GM21825 (cell line): ENCODE data around the gene CNDP1.
"Not testable (repeated sequence)": the region's sequence is repeated elsewhere in the genome, so short reads cannot be mapped to it uniquely, and the experiment has no call there.

Experiments
- ATAC-seq: cut with Tn5 transposase; IDR thresholded peaks from one replicate; pipeline ENCODE4 v1.9.1; 2021; ENCODE audit warnings: mild to moderate bottlenecking, moderate library complexity; ENCODE audit not compliant: unreplicated experiment

Gene CNDP1

GRCh38 chr18:74519320-74520095, 14.8 kb upstream of the CNDP1 start:
- ATAC-seq, result no peak

GRCh38 chr18:74520096-74520833, 14.0 kb upstream of the CNDP1 start:
- ATAC-seq, result no peak

- ATAC-seq, result no peak
Observed at GRCh38 chr18:74521068-74521725, 13.1 kb upstream of the CNDP1 start.

GRCh38 chr18:74522635-74523548, 11.4 kb upstream of the CNDP1 start:
- ATAC-seq, result no peak

- no peak for ATAC-seq
Observed at GRCh38 chr18:74524097-74524496, 10.2 kb upstream of the CNDP1 start.

- not testable (repeated sequence) for ATAC-seq
Observed at GRCh38 chr18:74524915-74525314, 9.4 kb upstream of the CNDP1 start.

- no peak for ATAC-seq
Observed at GRCh38 chr18:74525741-74526140, 8.6 kb upstream of the CNDP1 start.

- ATAC-seq, result no peak
Observed at GRCh38 chr18:74526488-74526887, 7.8 kb upstream of the CNDP1 start.

GRCh38 chr18:74528478-74528877, 5.8 kb upstream of the CNDP1 start:
- no peak for ATAC-seq

GRCh38 chr18:74528913-74529312, 5.4 kb upstream of the CNDP1 start:
- no peak for ATAC-seq

GRCh38 chr18:74529378-74529777, 4.9 kb upstream of the CNDP1 start:
- no peak for ATAC-seq

- ATAC-seq, result no peak
Observed at GRCh38 chr18:74529811-74530583, 4.3 kb upstream of the CNDP1 start.

GRCh38 chr18:74530584-74530862, 3.8 kb upstream of the CNDP1 start:
- no peak for ATAC-seq

- no peak for ATAC-seq
Observed at GRCh38 chr18:74531043-74531442, 3.3 kb upstream of the CNDP1 start.

GRCh38 chr18:74532511-74533025, 1.7 kb upstream of the CNDP1 start:
- ATAC-seq, result no peak

GRCh38 chr18:74533666-74534065, 634 bp upstream of the CNDP1 start:
- ATAC-seq, result no peak

GRCh38 chr18:74534981-74535649, 815 bp downstream of the CNDP1 start:
- ATAC-seq, result no peak

- ATAC-seq, result no peak
Observed at GRCh38 chr18:74539289-74539688, 5.0 kb downstream of the CNDP1 start.

- no peak for ATAC-seq
Observed at GRCh38 chr18:74540652-74541421, 6.5 kb downstream of the CNDP1 start.
